Mononuclear cell (primary cell): Measurements from ENCODE around the gene RNF217. TPM values are rescaled to one million over a fixed set of nuclear protein-coding genes. Genes with fewer than 3 reads are reported as not detected.

Experiments used
- H3K27me3 ChIP-seq: 2 replicates; pipeline ENCODE4 v1.6.0; 2011; ENCODE audit warnings: low read length, control low read depth; ENCODE audit not compliant: insufficient read depth
- H3K4me1 ChIP-seq: 2 replicates; pipeline ENCODE4 v1.5.1; 2011; ENCODE audit warnings: mild to moderate bottlenecking, low read length, control low read depth; ENCODE audit not compliant: insufficient read depth
- H3K4me3 ChIP-seq: 2 replicates; pipeline ENCODE4 v1.5.1; 2011; ENCODE audit warnings: mild to moderate bottlenecking, low read length, moderate library complexity
- H3K9me3 ChIP-seq: 2 replicates; pipeline ENCODE4 v1.5.1; 2011; ENCODE audit warnings: low read depth, mild to moderate bottlenecking, control low read depth, low read length
- total RNA-seq: library from RNA; depleted of rRNA; stranded (reverse); fragments of >200 nt; gene quantifications from one replicate; pipeline ENCODE4 v1.2.3, GENCODE V29; 2012

The RNF217 gene
- total RNA-seq, 1 donor = 2.0 TPM

DNA sequence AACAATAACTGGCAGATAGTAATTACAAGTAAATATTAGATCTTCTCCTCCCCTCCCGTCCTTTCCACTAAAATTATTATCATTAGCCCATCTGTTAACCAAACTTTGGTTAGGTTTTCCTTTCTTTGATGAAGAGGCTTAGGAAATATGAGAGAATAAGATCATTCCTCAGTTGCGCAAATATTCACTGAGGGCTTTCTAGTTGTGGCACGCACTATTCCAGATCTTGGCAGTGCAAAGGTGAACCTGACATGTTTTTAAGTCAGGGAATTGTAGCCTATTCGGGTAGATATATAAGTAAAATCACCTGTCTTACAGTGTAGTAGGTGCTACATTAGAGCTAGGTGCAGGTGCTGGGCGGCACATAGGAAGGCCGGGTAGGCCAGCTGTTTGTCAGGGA lies 31.1 kb downstream of the RNF217 start:
- Histone ChIP-seq H3K4me3 (no peak overlapping the region), H3K4me1 (no peaks in the 10 kb centered on the region), H3K27me3 (no peaks in the 10 kb centered on the region), H3K9me3 (no peaks in the 10 kb centered on the region)

- Histone ChIP-seq H3K4me1 (no peaks in the 10 kb centered on the region), H3K9me3 (no peaks in the 10 kb centered on the region), H3K4me3 (no peak overlapping the region), H3K27me3 (no peaks in the 10 kb centered on the region)
Measured at GRCh38 chr6:124994648-124995047, 32.4 kb downstream of the RNF217 start.

DNA sequence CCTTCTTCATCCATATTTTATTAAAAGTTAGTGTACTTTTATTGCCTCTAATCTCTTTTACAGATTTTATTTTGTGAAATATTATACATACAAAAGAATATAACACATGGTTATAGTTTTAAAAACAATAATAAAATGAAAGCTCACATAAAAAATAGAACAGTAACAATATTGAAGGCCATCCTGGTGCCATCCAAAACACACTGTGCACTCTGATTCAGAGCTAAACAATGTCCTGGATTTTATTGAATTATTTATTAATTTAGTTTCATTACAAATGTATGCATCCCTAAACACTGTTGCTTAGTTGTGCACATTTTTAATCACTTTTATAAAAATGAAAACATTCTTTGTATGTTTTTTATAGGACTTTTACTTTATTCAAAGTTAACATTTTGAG lies 32.9 kb downstream of the RNF217 start:
- no peak overlapping the region for H3K4me3 ChIP-seq
- no peaks in the 10 kb centered on the region for H3K9me3 ChIP-seq
- H3K27me3 ChIP-seq = no peaks in the 10 kb centered on the region
- no peaks in the 10 kb centered on the region for H3K4me1 ChIP-seq

DNA sequence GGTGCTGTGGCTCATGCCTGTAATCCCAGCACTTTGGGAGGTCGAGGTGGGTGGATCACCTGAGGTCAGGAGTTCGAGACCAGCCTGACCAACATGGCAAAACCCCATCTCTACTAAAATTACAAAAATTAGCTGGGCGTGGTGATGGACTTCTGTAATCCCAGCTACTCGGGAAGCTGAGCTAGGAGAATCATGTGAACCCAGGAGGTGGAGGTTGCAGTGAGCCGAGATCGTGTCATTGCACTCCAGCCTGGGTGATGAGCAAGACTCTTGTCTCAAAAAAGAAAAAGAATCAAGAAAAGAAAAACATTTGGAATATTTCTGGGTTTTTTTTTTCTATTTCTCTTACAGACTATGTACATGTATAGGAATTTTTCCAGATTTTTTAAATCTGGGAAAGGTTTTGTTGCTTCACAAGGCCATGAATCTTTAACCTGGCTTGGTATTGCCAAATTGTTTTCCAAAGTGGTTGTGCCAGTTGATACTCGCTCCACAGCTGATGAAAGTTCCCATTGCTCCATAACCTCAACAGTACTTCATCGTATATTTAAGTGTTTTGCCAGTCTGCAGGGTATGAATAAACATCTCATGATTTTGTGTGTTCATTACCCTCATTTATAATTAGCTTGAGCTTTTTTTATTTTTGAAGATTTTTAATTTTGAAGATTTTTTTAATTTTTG lies 33.5 kb downstream of the RNF217 start:
- H3K4me1 ChIP-seq = no peaks in the 10 kb centered on the region
- no peak overlapping the region for H3K4me3 ChIP-seq
- no peaks in the 10 kb centered on the region for H3K27me3 ChIP-seq
- no peaks in the 10 kb centered on the region for H3K9me3 ChIP-seq

GRCh38 chr6:124996411-124996810 lies 34.2 kb downstream of the RNF217 start:
- H3K4me1 ChIP-seq = no peaks in the 10 kb centered on the region
- no peaks in the 10 kb centered on the region for H3K27me3 ChIP-seq
- H3K4me3 ChIP-seq = no peak overlapping the region
- H3K9me3 ChIP-seq = no peaks in the 10 kb centered on the region

DNA sequence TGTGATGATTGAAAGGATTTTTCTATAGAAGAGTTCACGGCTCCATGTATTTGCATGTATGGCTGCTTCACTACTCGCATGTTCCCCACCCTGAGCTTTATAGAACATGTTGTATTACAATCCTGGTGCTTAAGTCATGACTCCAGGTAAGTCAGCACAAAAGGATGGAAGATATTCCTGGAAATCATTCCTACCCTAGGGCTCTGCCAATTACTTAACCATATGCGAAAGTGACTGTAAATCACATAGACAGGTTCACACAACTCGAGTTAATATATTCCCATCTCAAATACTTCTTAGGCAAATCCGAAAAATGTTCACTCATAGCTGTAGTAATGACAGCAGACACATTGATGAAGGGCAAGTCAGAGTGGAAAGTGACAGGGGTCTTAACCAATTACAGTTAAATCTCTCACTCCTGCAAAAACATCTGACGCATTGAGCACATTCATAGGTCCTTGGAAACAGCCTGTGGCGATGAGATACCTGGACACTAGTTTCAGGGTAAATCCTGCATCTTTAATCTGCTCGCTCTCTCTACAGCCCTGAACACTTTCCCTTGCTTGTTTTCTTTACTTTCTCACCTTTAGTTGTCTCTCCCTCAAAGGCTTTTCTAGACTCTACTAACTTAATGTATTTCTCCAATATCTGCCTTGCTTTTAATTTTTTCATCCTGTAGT lies 35.1 kb downstream of the RNF217 start:
- Histone ChIP-seq H3K4me1 (no peaks in the 10 kb centered on the region), H3K27me3 (no peaks in the 10 kb centered on the region), H3K4me3 (no peak overlapping the region), H3K9me3 (no peaks in the 10 kb centered on the region)

GRCh38 chr6:124999105-124999764 lies 37.0 kb downstream of the RNF217 start:
- no peak overlapping the region for H3K4me3 ChIP-seq
- no peaks in the 10 kb centered on the region for H3K27me3 ChIP-seq

DNA sequence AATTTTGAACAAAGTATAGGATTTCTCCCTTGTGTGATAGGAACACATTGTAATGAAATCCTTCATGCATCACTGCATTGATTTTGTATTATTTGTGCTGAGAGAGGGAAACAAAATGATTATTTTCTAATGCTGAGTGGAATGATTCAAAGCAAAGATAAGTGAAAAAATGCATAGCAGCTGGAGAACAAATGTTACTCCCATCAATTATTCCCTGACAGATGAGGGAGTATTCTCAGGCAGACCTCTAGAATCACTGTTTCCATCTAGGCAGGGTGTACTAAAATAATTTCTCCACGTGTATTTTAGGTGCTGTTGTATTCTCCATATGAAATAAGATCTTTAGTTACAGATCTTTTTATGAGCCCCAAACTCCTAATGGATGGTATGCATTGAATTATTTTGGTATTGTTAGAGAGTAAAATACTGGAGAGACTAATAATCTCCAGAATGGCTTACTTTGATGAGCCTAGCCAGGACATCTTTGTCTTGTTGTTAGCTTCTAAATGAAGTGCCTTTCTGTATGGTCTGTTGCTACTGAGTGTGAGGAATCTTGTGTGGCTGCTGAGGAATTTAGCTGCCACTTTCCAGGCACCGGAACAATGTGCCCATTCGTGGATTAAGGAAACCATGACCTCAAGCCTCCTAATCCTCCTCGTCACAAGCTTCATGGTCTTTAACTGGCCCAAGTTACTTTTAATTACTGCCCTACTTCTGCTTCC lies 39.6 kb downstream of the RNF217 start:
- H3K4me3 ChIP-seq = no peak overlapping the region
- H3K4me1 ChIP-seq = no peaks in the 10 kb centered on the region
- no peaks in the 10 kb centered on the region for H3K9me3 ChIP-seq
- H3K27me3 ChIP-seq = no peaks in the 10 kb centered on the region

More at GRCh38 chr6:124999105-124999764, 37.0 kb downstream of the RNF217 start:
- H3K4me1 ChIP-seq = no peaks in the 10 kb centered on the region
- no peaks in the 10 kb centered on the region for H3K9me3 ChIP-seq

DNA sequence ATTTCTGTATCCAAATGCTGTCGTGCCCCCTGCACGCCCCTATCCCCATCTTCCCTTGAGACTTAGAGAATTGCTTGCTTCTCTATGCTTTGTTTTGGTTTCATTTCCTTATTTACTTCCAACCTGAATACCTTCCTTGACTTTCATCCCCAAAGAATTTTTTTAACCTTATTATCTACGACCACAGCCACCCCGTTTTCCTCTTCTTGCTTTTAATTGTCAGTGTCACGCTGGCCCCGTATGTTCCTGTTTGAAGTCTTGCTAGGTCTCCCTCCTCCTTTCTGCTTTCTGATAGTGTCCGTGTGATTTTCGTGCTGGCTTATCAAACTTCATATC lies 40.1 kb downstream of the RNF217 start:
- H3K4me3 ChIP-seq = no peak overlapping the region
- H3K9me3 ChIP-seq = no peaks in the 10 kb centered on the region
- no peaks in the 10 kb centered on the region for H3K4me1 ChIP-seq
- no peaks in the 10 kb centered on the region for H3K27me3 ChIP-seq

GRCh38 chr6:125003070-125003469 lies 40.8 kb downstream of the RNF217 start:
- H3K27me3 ChIP-seq = no peaks in the 10 kb centered on the region
- no peak overlapping the region for H3K4me3 ChIP-seq
- no peaks in the 10 kb centered on the region for H3K9me3 ChIP-seq
- no peaks in the 10 kb centered on the region for H3K4me1 ChIP-seq

DNA sequence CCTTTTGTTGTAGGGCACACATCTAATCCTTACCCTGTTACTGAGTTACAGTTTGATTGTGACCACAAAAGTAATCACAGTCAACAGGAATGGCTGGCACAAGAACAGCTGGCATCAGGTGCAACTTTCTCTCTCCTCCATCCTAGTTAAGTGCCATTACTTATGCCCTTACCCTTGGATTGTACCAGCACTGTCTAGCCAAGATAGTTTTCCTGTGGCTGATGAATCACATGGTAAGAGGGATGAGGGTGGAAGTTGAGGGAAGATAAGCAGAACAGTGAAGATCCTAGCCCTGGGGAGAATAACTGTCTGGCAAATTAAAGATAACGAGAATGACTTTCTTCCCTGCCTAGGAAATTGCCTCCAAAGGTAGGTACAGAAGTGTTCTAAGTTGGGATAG lies 42.0 kb downstream of the RNF217 start:
- Histone ChIP-seq H3K4me1 (no peaks in the 10 kb centered on the region), H3K9me3 (no peaks in the 10 kb centered on the region), H3K27me3 (no peaks in the 10 kb centered on the region), H3K4me3 (no peak overlapping the region)

DNA sequence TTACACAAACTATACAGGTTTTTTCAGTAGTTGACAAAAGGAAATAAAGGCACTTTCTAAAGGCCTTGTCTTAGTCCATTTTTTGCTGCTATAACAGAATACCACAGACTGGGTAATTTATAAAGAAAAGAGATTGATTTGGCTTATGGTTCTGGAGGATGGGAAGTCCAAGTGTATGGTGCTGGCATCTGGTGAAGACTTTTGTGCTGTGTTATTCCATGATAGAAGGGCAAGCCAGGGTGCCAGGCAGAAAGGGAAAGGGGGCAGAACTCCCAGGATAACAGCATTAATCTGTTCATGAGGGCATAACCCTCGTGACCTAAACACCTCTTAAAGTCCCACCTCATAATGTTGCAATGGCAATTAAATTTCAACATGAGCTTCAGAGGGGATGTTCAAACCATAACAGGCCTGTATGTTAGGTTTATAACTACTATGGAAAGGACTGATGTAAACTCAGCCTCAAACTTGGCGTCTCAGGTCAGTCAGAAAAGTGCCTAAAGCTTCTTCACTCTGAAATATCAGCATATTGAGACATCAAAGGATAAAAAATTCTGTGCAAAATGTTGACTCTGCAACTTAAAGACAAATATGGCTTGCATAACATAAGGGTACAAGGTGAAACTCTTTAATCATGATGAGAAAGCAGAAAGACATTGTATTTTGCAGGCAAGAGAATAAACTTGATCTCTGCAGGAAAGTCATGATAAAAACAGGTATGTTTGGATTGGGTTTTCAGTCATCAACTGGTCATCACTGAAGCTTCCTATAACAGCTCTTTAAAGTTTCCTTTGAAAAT lies 42.8 kb downstream of the RNF217 start:
- Histone ChIP-seq H3K9me3 (no peaks in the 10 kb centered on the region), H3K4me1 (peaks cover 3% of the 10 kb centered on the region), H3K4me3 (no peak overlapping the region), H3K27me3 (no peaks in the 10 kb centered on the region)

DNA sequence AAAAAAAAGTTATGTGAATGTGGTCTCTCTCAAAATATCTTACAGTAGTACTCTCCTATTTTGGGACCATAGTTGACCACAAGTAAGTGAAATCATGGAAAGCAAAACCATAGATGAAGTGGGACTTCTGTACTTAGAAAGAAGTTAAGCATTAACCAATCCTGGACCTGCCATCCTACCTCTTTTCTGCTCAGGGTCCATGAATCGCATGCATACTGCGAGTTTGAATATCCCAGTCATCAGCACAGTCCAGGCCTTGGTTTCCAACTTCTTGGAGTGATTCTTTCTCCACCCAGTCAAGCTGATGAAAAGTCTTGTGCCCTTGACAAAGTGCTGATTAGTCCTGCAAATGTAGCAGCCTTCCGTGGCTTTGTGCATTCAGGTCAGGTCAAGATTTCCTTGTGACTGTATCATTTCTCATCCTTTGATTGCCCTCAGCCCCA lies 46.0 kb downstream of the RNF217 start:
- no peak overlapping the region for H3K4me3 ChIP-seq
- no peaks in the 10 kb centered on the region for H3K27me3 ChIP-seq
- H3K9me3 ChIP-seq = no peaks in the 10 kb centered on the region
- H3K4me1 ChIP-seq = peaks cover 3% of the 10 kb centered on the region

DNA sequence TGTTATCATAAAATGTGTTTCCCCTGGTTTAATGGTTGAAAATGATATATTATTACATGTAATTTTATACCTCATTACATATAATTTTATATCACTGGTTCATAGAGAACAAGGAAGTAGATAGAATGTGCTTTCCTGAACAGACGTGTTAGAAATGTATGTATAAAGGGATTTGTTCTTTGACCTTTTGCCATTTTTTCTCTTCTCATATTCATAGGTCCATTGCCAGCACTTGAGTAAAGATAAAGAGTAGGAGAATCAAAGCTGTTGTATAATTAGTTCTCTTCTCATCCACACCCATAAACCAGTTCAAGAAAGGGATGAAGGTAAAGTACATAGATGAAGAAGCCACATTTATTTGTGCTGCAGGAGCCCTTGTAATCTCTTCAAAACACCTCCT lies 46.7 kb downstream of the RNF217 start:
- H3K27me3 ChIP-seq = no peaks in the 10 kb centered on the region
- peaks cover 3% of the 10 kb centered on the region for H3K4me1 ChIP-seq
- no peaks in the 10 kb centered on the region for H3K9me3 ChIP-seq
- no peak overlapping the region for H3K4me3 ChIP-seq
